Activated CD4-positive, alpha-beta T cell treated with anti-CD3 and anti-CD28 coated beads, Interleukin-2, amount 50 U/mL, for 48 hours (primary cell): Measurements from ENCODE around the gene TBC1D25.
A peak's percentile ranks its signal among the peaks of the same experiment; 100 is the strongest.

Experiments
- DNase-seq, 2 experiments: peaks; one replicate each; pipeline ENCODE4 v3.0.0-alpha.2; 2020

Gene TBC1D25, protein sequence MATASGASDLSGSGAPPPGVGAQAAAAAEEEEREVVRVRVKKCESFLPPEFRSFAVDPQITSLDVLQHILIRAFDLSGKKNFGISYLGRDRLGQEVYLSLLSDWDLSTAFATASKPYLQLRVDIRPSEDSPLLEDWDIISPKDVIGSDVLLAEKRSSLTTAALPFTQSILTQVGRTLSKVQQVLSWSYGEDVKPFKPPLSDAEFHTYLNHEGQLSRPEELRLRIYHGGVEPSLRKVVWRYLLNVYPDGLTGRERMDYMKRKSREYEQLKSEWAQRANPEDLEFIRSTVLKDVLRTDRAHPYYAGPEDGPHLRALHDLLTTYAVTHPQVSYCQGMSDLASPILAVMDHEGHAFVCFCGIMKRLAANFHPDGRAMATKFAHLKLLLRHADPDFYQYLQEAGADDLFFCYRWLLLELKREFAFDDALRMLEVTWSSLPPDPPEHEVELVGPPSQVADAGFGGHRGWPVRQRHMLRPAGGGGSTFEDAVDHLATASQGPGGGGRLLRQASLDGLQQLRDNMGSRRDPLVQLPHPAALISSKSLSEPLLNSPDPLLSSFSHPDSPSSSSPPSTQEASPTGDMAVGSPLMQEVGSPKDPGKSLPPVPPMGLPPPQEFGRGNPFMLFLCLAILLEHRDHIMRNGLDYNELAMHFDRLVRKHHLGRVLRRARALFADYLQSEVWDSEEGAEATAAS

DNA sequence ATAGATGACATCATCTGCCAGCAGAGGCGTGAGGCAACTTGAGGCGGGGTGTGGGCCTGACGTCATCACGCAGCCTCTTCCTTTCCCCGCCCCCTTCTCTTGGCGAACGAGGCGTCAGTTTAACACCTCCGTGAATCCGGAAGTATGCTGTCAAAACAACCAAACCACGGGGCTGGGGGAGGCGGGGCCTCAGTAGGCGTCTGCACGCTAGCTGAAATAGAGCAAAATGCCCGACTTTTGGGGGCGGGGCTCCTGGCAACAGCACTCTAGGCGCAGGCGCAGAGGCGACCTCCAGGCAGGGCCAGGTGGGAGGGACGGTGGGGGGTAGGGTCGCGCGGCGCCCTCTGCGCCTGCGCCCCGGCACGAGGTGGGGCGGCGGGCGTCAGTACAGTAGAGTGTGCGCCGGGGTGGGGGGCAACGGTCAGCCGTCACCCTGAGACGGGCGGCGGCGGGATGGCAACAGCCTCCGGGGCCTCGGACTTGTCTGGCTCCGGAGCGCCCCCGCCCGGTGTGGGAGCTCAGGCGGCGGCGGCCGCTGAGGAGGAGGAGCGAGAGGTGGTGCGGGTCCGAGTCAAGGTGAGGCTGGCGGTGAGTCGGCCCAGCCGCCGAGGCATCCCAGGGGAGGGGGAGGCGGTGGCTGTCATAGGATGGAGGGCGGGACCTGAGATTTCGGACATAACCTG, at the start of gene TBC1D25:
TSS of gene TBC1D25 (plus strand) at position 370 of the 683 bp plus-strand sequence. CDS start at position 454, 84 bp downstream.
- peak; percentile 96 to 97 for DNase-seq

DNA sequence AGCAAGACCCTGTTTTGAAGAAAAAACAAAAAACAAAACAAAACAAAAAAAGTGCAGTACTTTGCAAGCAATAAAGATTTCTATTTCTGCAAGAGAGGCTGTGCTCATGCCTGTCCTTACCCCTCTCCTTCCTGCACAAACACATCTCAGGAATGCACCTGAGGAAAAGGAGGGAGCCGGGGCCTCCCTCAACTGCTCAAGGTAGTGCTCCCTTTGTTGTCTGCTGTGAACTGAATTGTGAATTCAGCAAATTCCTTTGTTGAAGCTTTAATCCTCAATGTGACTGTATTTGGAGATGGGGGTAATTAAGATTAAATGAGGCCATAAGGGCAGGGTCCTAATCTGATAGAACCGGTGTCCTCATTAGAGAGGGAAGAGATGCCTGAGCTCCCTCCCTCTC, 49.6 kb upstream of the TBC1D25 start:
- DNase-seq = no peak

DNA sequence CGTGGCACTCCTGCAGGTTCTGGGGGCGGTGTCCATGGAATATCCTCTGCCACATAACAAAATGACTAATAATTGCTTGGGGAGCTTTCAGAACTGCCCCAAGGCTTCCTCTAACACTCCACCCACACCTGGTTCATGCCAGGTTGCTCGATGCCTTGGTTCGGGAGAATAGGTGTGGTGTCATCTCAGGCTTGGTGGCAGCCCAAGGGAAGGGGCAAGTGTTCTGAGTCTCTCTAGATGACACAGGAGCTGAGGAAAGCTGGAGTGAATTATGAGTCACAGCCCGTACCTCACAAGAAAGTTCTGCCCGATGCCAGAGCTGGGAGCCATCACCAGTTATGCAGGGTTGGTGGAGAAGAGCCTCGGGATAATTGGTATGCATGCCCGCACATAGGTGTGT, 48.9 kb upstream of the TBC1D25 start:
- DNase-seq = no peak

DNA sequence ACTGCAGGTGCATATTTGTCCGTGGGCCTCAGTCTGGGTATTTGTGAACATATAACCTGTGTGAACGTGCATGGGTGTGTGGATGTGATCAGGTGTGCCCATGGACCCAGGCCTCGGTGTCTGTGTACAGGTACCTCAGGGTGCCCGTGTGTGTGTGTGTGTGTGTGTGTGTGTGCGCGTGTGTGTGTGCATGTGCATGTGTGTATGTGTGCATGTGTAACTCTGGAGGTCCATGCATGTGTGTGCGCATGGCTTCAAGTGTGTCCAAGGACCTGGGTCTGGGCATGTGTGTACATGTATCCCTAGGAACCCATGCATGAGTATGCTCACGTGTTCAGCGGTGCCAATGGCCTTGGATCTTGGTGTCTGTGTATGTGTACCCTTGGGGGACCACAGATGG, 47.7 kb upstream of the TBC1D25 start:
- no peak for DNase-seq

DNA sequence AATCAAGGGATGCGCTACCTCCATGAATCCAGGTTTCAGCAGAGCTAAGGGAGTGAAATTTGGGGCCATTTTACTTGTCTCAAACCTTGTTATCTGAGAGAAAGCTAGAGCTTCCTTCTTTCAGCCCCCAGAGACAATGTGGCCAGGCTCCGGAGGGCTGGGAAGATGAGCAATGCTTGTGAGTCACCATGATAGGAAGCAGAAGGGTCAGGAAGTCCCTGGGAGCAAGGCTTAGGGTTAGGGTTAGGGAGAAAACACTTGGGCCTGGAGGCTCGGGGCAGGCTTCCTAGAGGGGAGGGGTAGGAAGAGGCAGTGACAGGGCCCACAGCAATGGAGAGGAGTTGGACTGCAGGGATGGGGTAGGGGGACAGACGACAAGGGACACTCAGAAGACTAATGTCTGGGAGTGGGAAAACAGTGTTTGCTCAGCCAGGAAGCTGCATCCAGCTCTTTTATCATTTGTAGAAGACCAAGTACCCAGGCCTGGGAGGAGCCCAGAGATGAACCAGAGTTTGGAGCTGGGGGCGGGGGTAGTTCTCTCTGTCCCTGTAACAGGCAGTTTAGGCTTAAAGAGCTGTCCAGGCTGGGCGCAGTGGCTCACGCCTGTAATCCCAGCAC, 47.1 kb upstream of the TBC1D25 start:
- no peak for DNase-seq

DNA sequence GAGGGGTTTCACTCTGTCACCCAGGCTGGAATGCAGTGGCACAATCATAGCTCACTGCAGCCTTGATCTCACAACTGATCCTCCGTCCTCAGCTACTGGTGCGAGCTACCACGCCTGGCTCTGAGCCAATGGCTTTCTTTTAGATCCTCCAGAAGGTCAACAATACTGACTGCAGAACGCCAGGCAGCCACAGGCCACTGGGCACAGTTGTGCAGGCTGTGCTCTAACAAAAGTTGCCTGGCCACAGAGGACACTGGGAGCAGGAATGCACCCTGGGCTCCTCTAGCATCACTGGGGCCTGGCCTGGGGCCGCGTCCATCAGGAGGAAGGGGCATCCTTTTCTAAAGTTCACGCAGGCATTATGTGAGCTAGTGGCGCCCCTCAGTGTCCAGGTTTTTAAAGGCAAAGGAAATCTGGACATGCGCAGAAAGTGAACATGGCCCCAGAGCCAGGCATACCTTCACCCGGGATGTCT, 45.6 kb upstream of the TBC1D25 start:
- peak; percentile 21 to 29 for DNase-seq

DNA sequence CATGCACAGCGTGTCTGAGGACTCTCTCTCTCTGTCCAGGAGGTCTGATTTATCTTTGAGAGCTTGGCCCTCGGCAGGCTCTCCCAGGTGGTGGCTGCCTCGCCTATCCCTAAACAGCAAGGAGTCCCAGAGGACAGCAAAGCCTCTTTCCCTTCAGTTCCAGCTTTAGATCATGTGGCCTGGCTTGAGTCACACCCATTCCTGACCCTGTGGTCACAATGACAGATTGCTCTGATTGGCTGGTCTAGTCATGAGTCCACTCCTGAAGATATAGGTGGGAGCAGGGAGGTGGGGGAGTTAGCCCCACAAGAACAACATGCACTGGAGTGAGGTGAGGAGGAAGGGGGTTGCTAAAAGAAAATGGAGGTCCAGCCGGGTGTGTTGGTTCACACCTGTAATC, 42.9 kb upstream of the TBC1D25 start:
- DNase-seq = no peak

DNA sequence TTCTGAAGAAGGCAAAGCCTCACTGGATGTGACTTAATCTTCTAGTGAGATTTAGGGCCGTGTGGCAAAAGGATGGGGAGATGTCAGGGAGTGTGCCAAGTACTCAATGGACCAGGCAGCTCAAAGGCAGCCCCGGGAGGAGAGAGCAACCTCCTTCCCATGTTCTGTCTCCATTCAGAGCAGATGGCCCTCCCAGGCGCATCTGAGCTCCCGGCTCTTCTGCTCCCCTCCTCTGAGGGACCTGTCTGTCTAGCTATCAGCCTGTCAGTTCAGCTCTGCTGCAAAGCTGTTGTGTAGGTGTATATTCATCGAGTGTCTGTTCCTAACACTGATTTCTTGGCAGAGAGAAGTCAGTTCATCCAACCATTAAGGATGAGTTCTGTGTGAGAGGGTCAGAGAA, 41.6 kb upstream of the TBC1D25 start:
- no peak for DNase-seq

DNA sequence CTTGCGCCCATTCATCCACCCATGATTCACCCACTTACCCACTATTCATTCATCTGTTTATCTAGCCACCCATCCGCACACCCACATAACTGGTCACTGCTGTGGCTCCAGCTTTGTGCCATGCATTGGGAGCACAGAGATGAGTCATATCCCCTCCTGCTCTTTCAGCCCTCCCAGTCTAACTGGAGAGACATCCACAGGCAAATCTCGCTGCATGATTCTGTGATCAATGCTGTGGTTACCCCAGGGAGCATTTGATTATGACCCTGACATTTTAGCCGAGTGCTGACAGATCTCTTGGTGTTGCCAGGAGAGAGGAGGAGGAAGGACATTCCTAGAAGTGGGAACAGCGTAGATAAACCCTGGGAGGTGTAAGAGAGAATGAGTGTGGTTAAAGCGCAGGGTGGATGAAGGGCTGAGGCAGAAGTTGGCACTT, 41.1 kb upstream of the TBC1D25 start:
- DNase-seq = no peak

DNA sequence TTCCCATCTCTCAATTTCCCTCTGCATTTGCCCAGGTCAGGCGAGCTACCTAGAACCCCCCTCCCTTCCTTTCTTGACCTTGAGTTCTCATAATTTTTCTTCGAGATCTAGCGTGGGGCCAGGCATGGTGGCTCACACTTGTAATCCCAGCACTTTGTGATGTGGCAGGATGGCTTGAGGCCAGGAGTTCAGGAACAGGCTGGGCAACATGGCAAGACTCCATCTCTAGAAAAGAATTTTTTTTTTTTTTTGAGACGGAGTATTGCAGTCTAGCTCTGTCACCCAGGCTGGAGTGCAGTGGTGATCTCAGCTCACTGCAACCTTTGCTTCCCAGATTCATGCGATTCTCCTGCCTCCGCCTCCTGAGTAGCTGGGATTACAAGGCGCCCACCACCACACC, 35.3 kb upstream of the TBC1D25 start:
- DNase-seq = no peak

DNA sequence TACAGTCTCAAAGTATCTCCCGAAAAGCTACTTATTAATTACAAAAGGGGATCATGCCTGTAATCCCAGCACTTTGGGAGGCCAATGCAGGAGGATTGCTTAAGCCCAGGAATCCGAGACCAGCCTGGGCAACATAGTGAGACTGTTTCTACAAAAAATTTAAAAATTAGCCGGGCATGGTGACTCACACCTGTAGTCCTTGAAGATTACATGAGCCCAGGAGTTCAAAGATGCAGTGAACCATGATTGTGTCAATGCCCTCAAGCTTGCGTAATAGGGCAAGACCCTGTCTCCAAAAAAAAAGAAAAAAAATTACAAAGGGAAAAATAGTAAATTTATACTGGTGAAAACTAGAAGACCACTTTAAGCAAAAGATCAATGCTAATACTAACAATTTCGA, 34.0 kb upstream of the TBC1D25 start:
- DNase-seq = no peak

DNA sequence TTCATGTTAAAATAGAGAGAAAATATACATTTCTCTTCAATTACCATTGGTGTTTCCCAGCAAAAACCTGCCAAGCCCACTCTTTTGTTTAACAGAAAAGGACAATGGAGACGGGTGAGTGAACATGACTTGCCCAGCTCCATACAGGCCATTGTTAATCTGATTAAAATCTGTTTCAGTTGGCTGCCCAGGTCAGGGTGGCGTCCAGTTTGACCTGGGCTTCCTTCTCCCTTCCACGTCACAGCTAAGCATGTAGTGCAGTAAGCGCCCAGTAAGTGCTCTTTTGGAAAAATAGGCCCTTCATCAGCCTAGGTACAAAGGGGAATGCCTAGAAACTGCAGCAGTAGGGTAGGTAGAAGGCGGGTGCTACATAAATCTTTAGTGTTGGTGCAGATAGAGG, 32.3 kb upstream of the TBC1D25 start:
- no peak for DNase-seq

DNA sequence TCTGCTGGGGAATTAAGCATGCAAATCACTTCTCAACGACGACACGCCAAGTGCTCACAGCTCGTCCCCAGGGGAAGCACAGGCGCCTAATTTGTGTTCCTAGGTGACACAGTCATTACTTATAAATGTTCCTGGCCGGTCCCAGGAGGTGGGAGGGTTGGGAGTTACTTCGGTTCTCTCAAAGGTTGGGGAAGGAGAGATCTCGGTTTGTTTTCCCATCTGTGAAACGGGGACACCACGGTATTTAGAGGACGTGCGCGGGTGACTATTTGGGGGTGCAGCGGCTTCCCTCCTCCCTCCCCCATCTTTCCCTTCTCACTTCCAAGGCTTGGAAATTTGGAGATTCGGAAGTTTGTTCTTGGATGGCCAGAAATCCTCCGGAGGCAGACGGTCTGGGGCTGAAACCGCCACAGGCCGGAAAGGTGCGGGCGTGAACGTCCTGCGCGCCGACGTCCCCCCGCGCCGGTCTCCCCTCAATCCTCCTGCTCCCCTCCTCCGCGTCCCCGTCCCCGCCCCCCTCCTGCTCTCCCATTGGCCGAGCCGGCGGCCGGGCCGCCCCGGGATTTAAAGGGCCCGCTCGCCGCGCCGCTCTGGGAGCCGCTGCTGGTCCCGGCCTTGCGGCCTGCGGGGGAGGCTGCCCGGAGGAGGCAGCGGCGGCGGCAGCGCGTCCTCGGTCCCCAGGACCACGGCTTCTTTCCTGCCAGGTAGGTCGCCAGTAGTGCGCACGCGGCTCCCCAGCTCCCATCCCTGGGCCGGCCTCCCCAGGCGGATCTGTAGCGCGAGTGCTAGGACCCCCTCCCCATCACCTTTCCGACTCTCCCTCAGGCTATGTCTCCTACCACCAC, 30.9 kb upstream of the TBC1D25 start, which contains the start of gene PORCN:
TSS of gene PORCN (plus strand) at position 593 of the 845 bp plus-strand sequence. CDS start 829 bp downstream, outside the sequence.
- peak; percentile 80 to 84 for DNase-seq

DNA sequence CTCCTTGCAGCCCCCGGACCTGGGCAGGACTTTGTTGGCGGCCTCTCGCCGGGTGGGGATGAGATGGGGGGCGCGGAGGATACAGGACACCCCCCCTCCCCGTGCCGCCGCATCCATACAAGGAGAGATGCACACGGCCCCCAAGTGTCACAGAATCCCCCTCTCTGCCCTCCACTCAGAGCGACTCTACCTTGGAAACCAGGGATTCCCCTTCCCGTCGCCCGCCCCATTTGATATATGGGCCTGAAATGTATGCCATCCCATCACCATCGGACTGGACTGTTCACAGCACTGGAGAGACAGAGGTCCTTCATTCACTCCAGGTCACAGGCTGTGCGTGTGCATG, 30.3 kb upstream of the TBC1D25 start:
- no peak for DNase-seq

DNA sequence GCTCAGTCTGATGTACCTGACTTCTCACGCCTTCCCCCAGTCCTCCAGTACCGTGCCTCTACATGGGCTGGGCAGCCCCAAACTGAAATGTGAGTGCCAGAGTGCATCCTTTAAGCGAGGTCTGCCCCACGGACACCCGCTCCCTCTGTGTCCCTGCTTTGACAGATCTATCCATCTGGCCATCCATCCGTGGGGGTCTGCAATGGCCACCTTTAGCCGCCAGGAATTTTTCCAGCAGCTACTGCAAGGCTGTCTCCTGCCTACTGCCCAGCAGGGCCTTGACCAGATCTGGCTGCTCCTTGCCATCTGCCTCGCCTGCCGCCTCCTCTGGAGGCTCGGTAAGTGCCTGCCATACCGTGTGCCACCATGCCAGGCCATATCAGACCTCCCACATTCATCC, 29.9 kb upstream of the TBC1D25 start:
- no peak for DNase-seq

DNA sequence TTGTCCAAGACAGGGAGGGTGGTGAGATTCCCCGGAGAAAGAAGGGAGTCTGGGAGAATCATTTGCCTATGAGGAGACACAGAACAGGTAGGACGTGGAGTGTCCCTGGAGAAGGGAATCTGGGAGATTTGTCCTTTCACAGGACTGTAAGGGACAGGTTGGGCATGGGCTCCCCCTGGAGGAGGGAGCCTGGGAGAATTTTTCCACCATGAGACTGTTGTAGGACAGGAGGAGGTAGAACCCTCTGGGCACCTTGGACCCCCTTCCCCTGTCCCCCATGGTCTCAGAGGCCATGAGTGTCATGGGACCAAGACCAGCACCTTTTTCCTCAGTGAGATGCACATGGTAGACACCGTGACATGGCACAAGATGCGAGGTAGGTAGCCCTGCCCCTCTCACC, 28.0 kb upstream of the TBC1D25 start:
- DNase-seq = no peak

DNA sequence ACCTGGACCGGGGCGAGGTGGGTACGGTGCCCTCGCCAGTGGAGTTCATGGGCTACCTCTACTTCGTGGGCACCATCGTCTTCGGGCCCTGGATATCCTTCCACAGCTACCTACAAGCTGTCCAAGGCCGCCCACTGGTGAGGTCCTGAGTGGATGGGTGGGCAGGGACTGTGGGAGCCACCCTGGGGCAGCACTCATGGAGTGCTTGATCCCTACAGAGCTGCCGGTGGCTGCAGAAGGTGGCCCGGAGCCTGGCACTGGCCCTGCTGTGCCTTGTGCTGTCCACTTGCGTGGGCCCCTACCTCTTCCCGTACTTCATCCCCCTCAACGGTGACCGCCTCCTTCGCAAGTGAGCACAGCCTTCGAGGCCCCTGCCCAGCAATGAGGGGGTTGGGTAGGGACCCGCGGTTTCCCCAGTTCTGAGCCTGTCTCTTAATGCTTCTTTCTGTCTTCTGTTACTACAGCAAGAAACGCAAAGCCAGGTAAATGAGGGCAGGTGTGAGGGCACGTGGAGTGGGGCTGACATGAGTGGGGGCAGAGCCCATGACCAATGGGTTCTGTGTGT, 27.1 kb upstream of the TBC1D25 start:
- no peak for DNase-seq

DNA sequence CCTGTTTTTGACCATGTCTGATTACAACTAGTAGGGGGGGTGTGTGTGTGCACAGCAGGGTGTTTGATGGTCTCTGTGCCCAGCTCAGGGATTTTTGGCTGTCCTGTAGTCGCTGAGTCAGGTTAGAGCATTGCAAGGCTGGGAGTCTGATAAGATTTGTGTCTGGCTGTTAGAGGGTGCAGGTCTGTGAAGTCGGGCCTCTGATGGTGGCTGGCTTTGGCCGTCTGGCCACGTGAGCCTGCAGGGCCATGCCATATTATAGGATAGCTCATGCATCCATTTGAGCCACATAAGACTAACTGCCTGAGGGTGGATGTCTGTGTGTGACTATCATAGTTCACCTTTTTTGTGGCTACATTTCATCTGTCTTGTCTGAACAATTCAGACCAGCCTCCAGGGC, 25.8 kb upstream of the TBC1D25 start:
- no peak for DNase-seq

DNA sequence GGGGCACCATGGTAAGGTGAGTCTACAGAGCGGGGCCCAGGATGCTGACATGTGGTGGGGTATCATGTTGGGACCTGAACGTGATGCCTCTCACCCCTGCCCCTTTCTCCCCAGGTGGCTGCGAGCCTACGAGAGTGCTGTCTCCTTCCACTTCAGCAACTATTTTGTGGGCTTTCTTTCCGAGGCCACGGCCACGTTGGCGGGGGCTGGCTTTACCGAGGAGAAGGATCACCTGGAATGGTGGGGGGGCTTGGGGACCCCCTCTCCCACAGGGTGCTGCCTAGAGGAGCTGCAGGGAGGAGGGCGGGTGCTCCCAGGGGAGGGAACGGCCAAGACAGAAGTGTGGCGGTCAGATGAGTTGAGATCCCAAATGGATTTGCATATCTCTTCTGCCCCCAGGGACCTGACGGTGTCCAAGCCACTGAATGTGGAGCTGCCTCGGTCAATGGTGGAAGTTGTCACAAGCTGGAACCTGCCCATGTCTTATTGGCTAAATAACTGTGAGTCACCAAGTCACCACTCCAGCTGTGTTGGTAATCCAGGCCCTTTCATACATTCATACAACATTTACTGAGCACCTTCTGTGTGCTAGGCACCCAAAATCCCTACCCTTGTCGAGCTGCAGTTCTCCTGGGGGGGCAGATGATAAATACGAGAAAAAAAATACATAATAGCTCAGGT, 25.2 kb upstream of the TBC1D25 start:
- DNase-seq = no peak

DNA sequence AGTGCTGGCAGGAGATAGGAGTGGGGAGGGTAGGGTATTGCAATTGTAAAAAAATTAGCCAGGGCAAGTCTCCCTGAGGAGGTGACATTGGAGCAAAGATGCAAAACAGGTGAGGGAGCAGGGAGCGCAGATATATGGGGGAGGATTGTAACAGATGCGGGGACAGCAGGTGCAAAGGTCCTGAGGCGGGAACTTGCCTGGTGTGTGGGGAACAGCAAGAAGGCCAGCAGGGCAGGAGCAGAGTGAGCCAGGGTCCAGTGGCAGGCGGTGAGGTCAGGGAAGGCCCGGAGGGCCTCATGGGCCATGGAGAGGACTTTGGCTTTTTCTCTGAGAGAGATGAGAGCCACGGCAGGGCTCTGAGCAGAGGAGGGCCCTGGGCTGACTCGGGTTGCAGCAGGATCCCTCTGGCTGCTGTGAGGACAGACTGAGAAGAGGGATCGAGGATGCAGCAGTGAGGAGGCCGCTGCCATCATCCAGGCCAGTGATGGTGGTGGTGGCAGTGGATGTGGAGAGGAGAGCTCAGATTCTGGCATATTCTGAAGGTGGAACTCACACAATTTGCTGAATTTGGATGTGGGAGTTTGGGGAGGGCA, 24.6 kb upstream of the TBC1D25 start:
- no peak for DNase-seq

DNA sequence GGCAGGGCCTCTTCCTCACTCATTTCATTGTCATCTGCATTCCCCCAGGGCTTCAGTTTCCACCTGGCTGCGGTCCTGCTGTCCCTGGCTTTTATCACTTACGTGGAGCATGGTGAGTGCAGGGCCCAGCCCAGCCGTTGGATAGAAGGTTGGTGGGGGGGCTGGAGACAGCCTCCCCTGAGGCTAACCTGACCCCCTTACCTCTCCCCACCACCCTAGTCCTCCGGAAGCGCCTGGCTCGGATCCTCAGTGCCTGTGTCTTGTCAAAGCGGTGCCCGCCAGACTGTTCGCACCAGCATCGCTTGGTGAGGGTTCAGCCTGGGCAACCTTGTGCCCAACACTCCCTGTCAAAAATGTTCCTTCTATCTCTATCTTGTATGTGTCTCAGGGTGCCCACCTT, 23.7 kb upstream of the TBC1D25 start:
- DNase-seq = no peak
